Endothelial cell (in vitro differentiated cells): ENCODE results near the gene CHST11. TPM values are rescaled to one million over a fixed set of nuclear protein-coding genes. Genes with fewer than 3 reads are reported as not detected.

ENCODE experiments used
- DNase-seq: peaks from one replicate; pipeline ENCODE4 v3.0.0; 2021; ENCODE audit warnings: low spot score
- H3K27ac Mint-ChIP-seq: one replicate; pipeline ENCODE4 v1.8.0; 2021; ENCODE audit warnings: mixed read lengths, inconsistent platforms; ENCODE audit not compliant: unreplicated experiment
- H3K27me3 Mint-ChIP-seq: one replicate; pipeline ENCODE4 v1.8.0; 2021; ENCODE audit warnings: mild to moderate bottlenecking, moderate library complexity, mixed read lengths, inconsistent platforms; ENCODE audit not compliant: unreplicated experiment
- H3K36me3 Mint-ChIP-seq: one replicate; pipeline ENCODE4 v1.8.0; 2021; ENCODE audit warnings: mild to moderate bottlenecking, low read depth, mixed read lengths, inconsistent platforms; ENCODE audit not compliant: unreplicated experiment
- H3K4me1 Mint-ChIP-seq: one replicate; pipeline ENCODE4 v1.8.0; 2021; ENCODE audit warnings: mild to moderate bottlenecking, mixed read lengths, inconsistent platforms; ENCODE audit not compliant: unreplicated experiment
- H3K4me3 Mint-ChIP-seq: one replicate; pipeline ENCODE4 v1.8.0; 2021; ENCODE audit warnings: mild to moderate bottlenecking, mixed read lengths, inconsistent platforms; ENCODE audit not compliant: unreplicated experiment
- H3K9me3 Mint-ChIP-seq: one replicate; pipeline ENCODE4 v1.8.0; 2021; ENCODE audit warnings: mixed read lengths, inconsistent platforms; ENCODE audit not compliant: unreplicated experiment
- CTCF ChIP-seq: fragments of 200-600 bp; sonication (generic); IDR thresholded peaks from one replicate; pipeline ENCODE4 v1.5.0; 2021; ENCODE audit warnings: antibody characterized with exemption; ENCODE audit not compliant: unreplicated experiment
- total RNA-seq: library from RNA; stranded (reverse); fragmentation: NEBNext Ultra II Directional; extraction: Animal tissue kit (Norgen Biotek cat#: 25700); gene quantifications from one replicate; pipeline ENCODE4 v1.2.1, GENCODE V29; 2021; ENCODE audit not compliant: unreplicated experiment

CHST11 gene
- total RNA-seq, 1 donor from 2014 or later = 11.8 TPM

DNA sequence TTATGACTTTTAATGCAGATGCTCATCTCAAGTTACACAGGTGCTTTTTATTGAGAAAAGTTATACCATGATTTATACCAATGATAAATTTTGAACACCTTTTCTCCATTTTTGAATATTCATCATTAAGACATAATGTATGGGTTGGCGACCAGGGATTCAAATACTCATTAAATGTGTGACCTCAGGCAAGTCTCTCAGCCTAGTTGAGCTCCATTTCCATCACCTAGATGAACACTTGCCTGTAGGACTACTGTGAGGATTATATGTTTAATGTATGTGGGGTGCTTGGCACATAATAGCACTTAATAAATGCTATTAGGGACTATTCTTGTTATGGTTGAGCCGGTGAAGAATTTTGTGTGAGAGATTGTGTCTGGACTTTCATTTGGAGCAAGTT, 228.6 kb downstream of the CHST11 start:
- no peaks in the 10 kb centered on the region for H3K36me3 Mint-ChIP-seq
- H3K4me1 Mint-ChIP-seq = peaks cover 6% of the 10 kb centered on the region
- no peak for TF ChIP-seq CTCF
- peaks cover 2% of the 10 kb centered on the region for H3K27me3 Mint-ChIP-seq
- H3K27ac Mint-ChIP-seq = no peak overlapping the region
- no peaks in the 10 kb centered on the region for H3K9me3 Mint-ChIP-seq
- no peak overlapping the region for H3K4me3 Mint-ChIP-seq
- no peak for DNase-seq

DNA sequence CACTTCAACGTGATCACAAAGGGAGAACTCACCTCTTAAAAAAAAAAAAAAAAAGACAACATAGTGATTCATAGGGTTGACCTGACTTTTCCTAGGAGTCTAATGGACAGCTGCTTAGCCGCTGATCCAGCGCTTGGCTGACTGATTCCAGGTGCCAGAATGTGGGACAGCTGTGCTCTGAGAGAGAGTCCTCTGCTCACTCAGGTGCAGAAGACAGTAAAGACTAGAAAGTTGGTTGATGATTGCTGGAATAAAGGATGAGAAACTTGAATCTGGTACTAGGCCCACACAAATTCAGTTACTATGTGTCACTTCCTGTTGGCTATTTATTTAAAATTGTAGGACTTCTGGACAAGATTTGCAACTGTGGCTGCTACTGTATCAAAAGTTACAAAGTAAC, 229.4 kb downstream of the CHST11 start:
- Mint-ChIP-seq H3K27me3 (peaks cover 2% of the 10 kb centered on the region), H3K4me1 (peaks cover 6% of the 10 kb centered on the region), H3K36me3 (no peaks in the 10 kb centered on the region), H3K4me3 (no peak overlapping the region), H3K27ac (no peak overlapping the region), H3K9me3 (no peaks in the 10 kb centered on the region)
- TF ChIP-seq CTCF = no peak
- no peak for DNase-seq

DNA sequence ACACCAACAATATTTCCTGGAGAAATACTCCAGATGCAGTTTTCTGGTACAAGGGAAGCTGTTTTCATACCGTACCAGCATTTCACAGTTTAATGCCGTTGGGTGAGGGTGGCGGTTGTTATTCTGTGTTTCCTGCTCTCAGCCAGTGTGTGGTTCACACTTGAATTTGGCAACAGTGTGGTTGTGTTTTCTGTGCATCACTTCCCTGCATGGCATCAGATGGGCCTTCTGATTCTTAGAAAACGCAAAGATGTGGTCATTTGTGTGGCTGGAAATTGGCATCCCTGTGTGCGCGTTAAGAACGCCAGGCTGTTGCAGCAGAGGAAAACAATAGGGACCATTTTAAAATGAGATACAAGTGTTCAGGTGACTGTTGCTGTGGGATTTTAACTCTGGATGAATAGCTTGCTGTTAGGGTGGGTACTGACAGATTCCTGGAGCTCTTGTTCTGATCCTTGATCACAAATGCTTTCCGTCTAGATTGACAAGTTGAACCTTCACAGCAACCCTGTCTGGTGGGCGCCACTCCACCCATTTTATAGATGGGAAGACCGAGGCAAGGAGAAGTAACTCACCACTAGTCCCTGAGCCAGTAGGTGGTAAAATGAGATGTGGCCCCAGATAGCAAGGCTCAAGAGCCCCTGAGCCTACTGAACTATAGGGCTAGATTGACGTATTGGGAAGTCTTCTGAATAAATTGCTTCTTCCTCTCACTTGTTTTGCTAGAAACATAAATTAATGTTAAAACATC, 231.2 kb downstream of the CHST11 start:
- Mint-ChIP-seq H3K4me3 (no peak overlapping the region), H3K27me3 (peaks cover 2% of the 10 kb centered on the region), H3K9me3 (no peaks in the 10 kb centered on the region), H3K4me1 (peaks cover under 1% of the 10 kb centered on the region), H3K36me3 (peaks cover 2% of the 10 kb centered on the region), H3K27ac (no peak overlapping the region)
- DNase-seq = no peak
- TF ChIP-seq CTCF = no peak

DNA sequence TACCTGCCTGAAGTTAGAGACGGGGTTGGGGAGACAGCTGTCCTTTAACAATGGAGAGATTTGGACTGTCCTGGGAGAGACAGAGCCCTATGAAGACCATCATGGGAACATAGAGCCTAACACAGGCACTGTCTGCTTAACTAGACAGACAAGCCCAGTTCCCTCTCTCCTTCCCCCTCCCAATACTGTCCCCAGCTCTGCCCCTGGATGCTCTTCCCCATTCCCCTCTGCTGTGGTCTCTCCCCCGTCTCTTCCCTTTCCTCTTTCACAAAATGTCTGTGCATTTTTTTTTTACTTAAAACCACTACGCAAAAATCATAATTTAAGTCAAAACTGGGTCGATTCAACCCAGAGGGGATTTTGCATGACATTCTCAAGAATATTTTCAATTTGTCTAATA, 232.9 kb downstream of the CHST11 start:
- Mint-ChIP-seq H3K27me3 (peaks cover 6% of the 10 kb centered on the region), H3K4me3 (no peak overlapping the region), H3K27ac (no peak overlapping the region), H3K4me1 (no peaks in the 10 kb centered on the region), H3K36me3 (peaks cover 5% of the 10 kb centered on the region), H3K9me3 (no peaks in the 10 kb centered on the region)
- TF ChIP-seq CTCF = no peak
- no peak for DNase-seq

GRCh38 chr12:104691721-104692556, 235.2 kb downstream of the CHST11 start:
- H3K4me3 Mint-ChIP-seq = no peak overlapping the region
- no peak for DNase-seq
- H3K27ac Mint-ChIP-seq = no peak overlapping the region
- peaks cover 4% of the 10 kb centered on the region for H3K27me3 Mint-ChIP-seq
- peaks cover 5% of the 10 kb centered on the region for H3K36me3 Mint-ChIP-seq
- no peaks in the 10 kb centered on the region for H3K9me3 Mint-ChIP-seq
- H3K4me1 Mint-ChIP-seq = no peaks in the 10 kb centered on the region
- TF ChIP-seq CTCF = no peak
